ENCODE results near the gene MRPS27.

MRPS27 gene

DNA sequence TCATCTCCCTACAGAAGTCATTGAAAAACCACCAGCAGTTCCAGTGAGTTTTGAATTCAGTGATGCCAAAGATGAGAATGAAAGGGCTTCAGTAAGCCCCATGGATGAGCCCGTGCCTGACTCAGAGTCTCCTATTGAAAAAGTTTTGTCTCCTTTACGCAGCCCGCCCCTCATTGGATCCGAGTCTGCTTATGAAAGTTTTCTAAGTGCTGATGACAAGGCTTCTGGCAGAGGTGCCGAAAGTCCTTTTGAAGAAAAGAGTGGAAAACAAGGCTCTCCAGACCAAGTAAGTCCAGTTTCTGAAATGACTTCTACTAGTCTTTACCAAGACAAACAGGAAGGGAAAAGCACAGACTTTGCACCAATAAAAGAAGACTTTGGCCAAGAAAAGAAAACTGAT, 122.6 kb downstream of the MRPS27 start:
- TF ChIP-seq, protein P1, sequence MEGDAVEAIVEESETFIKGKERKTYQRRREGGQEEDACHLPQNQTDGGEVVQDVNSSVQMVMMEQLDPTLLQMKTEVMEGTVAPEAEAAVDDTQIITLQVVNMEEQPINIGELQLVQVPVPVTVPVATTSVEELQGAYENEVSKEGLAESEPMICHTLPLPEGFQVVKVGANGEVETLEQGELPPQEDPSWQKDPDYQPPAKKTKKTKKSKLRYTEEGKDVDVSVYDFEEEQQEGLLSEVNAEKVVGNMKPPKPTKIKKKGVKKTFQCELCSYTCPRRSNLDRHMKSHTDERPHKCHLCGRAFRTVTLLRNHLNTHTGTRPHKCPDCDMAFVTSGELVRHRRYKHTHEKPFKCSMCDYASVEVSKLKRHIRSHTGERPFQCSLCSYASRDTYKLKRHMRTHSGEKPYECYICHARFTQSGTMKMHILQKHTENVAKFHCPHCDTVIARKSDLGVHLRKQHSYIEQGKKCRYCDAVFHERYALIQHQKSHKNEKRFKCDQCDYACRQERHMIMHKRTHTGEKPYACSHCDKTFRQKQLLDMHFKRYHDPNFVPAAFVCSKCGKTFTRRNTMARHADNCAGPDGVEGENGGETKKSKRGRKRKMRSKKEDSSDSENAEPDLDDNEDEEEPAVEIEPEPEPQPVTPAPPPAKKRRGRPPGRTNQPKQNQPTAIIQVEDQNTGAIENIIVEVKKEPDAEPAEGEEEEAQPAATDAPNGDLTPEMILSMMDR (IDR thresholded peaks at IDR 0.05; ENCODE audit: low read depth, low read length, missing control alignments) = no peak
- no peak overlapping the region for H3K4me3 ChIP-seq (replicated peaks; ENCODE audit: low read depth, low read length)
- no peak for DNase-seq (ENCODE audit: extremely low read depth, low read depth)

DNA sequence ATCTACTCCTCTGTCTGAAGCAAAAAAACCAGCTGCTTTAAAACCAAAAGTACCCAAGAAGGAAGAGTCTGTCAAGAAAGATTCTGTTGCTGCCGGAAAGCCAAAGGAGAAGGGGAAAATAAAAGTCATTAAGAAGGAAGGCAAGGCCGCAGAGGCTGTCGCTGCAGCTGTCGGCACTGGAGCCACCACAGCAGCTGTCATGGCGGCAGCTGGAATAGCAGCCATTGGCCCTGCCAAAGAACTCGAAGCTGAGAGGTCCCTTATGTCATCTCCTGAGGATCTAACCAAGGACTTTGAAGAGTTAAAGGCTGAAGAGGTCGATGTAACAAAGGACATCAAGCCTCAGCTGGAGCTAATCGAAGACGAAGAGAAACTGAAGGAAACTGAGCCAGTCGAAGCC, 124.5 kb downstream of the MRPS27 start:
- TF ChIP-seq, protein P1 (IDR thresholded peaks at IDR 0.05; ENCODE audit: low read depth, low read length, missing control alignments) = no peak
- no peak overlapping the region for H3K4me3 ChIP-seq (replicated peaks; ENCODE audit: low read depth, low read length)
- DNase-seq (ENCODE audit: extremely low read depth, low read depth) = no peak

DNA sequence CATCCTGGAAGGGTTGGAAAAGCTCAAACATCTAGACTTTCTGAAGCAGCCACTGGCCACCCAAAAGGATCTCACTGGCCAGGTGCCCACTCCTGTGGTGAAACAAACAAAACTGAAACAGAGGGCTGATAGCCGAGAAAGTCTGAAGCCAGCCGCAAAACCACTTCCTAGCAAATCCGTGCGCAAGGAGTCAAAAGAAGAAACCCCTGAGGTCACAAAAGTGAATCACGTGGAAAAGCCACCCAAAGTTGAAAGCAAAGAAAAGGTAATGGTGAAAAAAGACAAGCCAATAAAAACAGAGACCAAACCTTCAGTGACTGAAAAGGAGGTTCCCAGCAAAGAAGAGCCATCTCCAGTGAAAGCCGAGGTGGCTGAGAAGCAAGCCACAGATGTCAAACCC, 125.2 kb downstream of the MRPS27 start:
- no peak overlapping the region for H3K4me3 ChIP-seq (replicated peaks; ENCODE audit: low read depth, low read length)

DNA sequence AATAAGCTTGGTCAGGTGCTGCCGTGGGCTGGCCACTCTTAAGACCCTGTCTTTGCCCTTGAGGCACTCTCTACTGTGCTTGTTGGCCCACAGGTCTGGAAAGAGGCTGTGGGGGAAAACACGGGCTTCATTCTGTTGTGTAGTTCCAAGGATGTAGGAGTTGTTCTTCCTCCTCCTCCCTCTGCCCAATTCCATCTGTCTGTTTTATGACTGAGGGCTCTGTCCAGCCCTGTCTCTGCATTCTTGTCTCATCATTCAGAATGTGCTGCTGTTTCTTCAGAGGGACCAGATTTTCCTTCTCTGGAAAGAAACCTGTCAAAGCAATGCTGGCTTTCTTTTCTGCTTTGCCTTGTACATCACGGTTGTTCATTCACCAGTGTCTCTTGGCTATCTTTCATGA, 128.6 kb downstream of the MRPS27 start:
- DNase-seq (ENCODE audit: extremely low read depth, low read depth) = no peak
- TF ChIP-seq, protein P1 (IDR thresholded peaks at IDR 0.05; ENCODE audit: low read depth, low read length, missing control alignments) = no peak
- H3K4me3 ChIP-seq (replicated peaks; ENCODE audit: low read depth, low read length) = no peak overlapping the region

More for the DNA sequence above, 125.2 kb downstream of the MRPS27 start:
- DNase-seq (ENCODE audit: extremely low read depth, low read depth) = no peak
- TF ChIP-seq, protein P1 (IDR thresholded peaks at IDR 0.05; ENCODE audit: low read depth, low read length, missing control alignments) = no peak

DNA sequence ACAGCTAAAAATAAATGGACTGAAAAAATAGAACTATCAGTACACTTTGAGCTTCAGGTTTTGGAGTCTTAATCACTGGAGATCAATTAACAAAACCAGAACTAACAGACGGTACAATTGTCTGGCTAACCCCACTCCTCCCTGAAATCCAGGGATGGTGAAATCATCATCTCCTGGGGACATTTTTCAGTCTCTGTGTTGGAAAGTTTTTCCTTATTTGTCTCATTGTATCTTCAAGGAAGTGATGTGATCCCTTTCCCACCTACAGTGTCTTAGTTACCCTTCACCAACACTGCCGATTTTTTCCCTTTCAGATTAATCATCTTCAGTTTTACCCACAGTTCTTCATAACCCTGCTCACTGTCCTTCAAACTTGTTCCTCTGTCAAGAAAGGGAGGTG, 130.9 kb downstream of the MRPS27 start:
- no peak for DNase-seq (ENCODE audit: extremely low read depth, low read depth)
- TF ChIP-seq, protein P1 (IDR thresholded peaks at IDR 0.05; ENCODE audit: low read depth, low read length, missing control alignments) = no peak
- no peak overlapping the region for H3K4me3 ChIP-seq (replicated peaks; ENCODE audit: low read depth, low read length)

DNA sequence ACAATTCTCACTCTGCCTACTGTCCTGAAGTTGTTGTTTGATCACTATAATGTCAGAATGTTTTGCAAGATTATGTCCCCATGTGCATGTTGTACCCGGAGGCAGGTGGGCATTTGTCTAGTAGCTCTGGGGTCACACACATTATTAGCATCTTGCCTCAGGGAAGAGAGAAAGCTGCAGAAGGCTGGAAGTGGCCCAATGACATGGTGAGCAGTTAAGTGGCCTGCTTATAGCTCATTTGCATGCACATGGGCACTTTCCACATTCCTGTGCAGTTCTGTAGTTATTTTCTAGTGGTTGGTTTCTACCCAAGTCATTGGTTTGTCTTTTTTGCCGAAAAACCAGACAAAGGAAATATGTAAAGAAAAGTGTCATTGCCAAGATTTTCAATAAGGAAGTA, 131.9 kb downstream of the MRPS27 start:
- no peak for DNase-seq (ENCODE audit: extremely low read depth, low read depth)
- TF ChIP-seq, protein P1 (IDR thresholded peaks at IDR 0.05; ENCODE audit: low read depth, low read length, missing control alignments) = no peak
- H3K4me3 ChIP-seq (replicated peaks; ENCODE audit: low read depth, low read length) = no peak overlapping the region

DNA sequence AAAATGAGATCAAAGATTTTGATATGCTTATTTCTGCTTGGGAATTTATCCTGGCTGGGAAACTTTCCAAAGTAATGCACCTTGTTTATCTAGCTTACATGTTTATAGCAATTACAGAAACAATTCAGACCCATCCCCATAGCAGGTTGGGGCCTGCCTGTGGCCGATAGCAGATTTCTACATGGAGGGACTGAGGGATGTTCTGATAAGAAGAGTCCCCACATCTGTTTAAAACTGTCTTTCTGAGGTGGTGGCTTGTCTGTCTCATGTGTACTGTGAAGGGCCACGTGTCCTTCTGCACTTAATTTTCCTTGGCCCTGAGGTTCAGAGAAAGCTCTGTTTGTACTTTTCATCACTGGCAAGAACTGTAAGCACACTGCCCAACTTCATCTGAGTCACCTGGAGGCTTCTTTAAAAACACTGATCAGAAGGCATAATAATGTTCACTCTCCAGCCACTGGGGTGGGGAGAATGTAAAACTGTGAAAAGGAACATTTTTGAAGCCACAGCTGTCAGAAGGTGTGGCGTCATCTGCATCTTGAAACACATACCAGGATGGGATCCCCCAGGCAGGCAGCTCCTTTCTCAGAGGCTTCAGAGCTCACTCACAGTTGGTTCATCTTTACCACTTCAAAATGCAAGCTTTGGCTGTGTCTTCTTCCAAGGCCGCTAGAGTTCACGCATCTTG, 132.5 kb downstream of the MRPS27 start:
- DNase-seq (ENCODE audit: extremely low read depth, low read depth) = no peak
- TF ChIP-seq, protein P1 (IDR thresholded peaks at IDR 0.05; ENCODE audit: low read depth, low read length, missing control alignments) = no peak
- no peak overlapping the region for H3K4me3 ChIP-seq (replicated peaks; ENCODE audit: low read depth, low read length)
